HepG2 (cell line): ENCODE results near the gene TCFL5. TPM values are rescaled to one million over a fixed set of nuclear protein-coding genes. Genes with fewer than 3 reads are reported as not detected.

Source experiments
- ATAD3A ChIP-seq: sonication (generic); formaldehyde crosslinking; IDR thresholded peaks from 2 replicates; pipeline ENCODE4 v1.4.0; 2020; ENCODE audit warnings: missing genetic modification reagents
- FOXM1 ChIP-seq: sonication (generic); formaldehyde crosslinking; IDR thresholded peaks from 2 replicates; pipeline ENCODE4 v1.5.0; 2020; ENCODE audit warnings: missing genetic modification reagents
- GMEB1 ChIP-seq: sonication (generic); formaldehyde crosslinking; IDR thresholded peaks from 2 replicates; pipeline ENCODE4 v1.5.1; 2020; ENCODE audit warnings: missing genetic modification reagents, mild to moderate bottlenecking, borderline replicate concordance
- HBP1 ChIP-seq: IDR thresholded peaks from 2 replicates; pipeline ENCODE4 v1.6.1; 2016; ENCODE audit warnings: low read depth, control low read depth
- HMGA1 ChIP-seq: sonication (generic); formaldehyde crosslinking; conservative IDR thresholded peaks from 2 replicates; pipeline ENCODE4 v1.4.0; 2020; ENCODE audit warnings: missing genetic modification reagents
- KLF6 ChIP-seq: IDR thresholded peaks from 2 replicates; pipeline ENCODE4 v1.8.0; 2016; ENCODE audit warnings: missing biosample characterization, missing genetic modification reagents
- MAX ChIP-seq: IDR thresholded peaks from 2 replicates; pipeline ENCODE4 v1.6.1; 2012; ENCODE audit warnings: inconsistent platforms
- MIER3 ChIP-seq: IDR thresholded peaks from 2 replicates; pipeline ENCODE4 v1.6.1; 2016; ENCODE audit warnings: missing compliant biosample characterization, borderline replicate concordance
- PATZ1 ChIP-seq: sonication (generic); formaldehyde crosslinking; IDR thresholded peaks from 2 replicates; pipeline ENCODE4 v1.4.0; 2020; ENCODE audit warnings: missing genetic modification reagents
- RBFOX2 ChIP-seq: fragments of 200-400 bp; formaldehyde crosslinking; IDR thresholded peaks from 2 replicates; pipeline ENCODE4 v1.6.1; 2017; ENCODE audit warnings: low read depth, mild to moderate bottlenecking, low read length
- REXO4 ChIP-seq: sonication (generic); formaldehyde crosslinking; IDR thresholded peaks from 2 replicates; pipeline ENCODE4 v1.8.0; 2022; ENCODE audit warnings: missing genetic modification reagents, mild to moderate bottlenecking, borderline replicate concordance
- ZBTB8A ChIP-seq: sonication (generic); formaldehyde crosslinking; IDR thresholded peaks from 2 replicates; pipeline ENCODE4 v1.4.0; 2020; ENCODE audit warnings: mild to moderate bottlenecking, low read depth, missing genetic modification reagents, borderline replicate concordance
- ZEB1 ChIP-seq: IDR thresholded peaks from 2 replicates; pipeline ENCODE4 v1.6.1; 2012; ENCODE audit warnings: mild to moderate bottlenecking, low read depth, inconsistent platforms; ENCODE audit not compliant: insufficient replicate concordance
- ZFP1 ChIP-seq: IDR thresholded peaks from 2 replicates; pipeline ENCODE4 v1.6.1; 2016
- ZFYVE20 ChIP-seq: sonication (generic); formaldehyde crosslinking; IDR thresholded peaks from 2 replicates; pipeline ENCODE4 v1.8.0; 2023; ENCODE audit warnings: low read depth, mild to moderate bottlenecking, moderate library complexity, missing genetic modification reagents, borderline replicate concordance
- ZKSCAN8 ChIP-seq: IDR thresholded peaks from 2 replicates; pipeline ENCODE4 v1.6.1; 2016; ENCODE audit warnings: borderline replicate concordance, missing genetic modification reagents, missing compliant biosample characterization
- ZNF740 ChIP-seq: sonication (generic); formaldehyde crosslinking; IDR thresholded peaks from 2 replicates; pipeline ENCODE4 v1.4.0; 2020; ENCODE audit warnings: missing genetic modification reagents
- ZNF891 ChIP-seq: sonication (generic); formaldehyde crosslinking; IDR thresholded peaks from 2 replicates; pipeline ENCODE4 v1.5.0; 2020; ENCODE audit warnings: mild to moderate bottlenecking, missing genetic modification reagents
- ZXDC ChIP-seq: sonication (generic); formaldehyde crosslinking; IDR thresholded peaks from 2 replicates; pipeline ENCODE4 v1.5.0; 2020; ENCODE audit warnings: mild to moderate bottlenecking, missing genetic modification reagents
- polyA plus RNA-seq, 8 experiments: library from polyadenylated mRNA; depleted of rRNA in 3 of 8; stranded (reverse) in 7 of 8; unstranded in 1 of 8; fragments of >200 nt; fragmentation: Illumina TruSeq in 4 of 8; extraction: Trizol in 4 of 8; gene quantifications; 2 replicates each; pipeline versions ENCODE4 v1.2.1 to v1.2.3, GENCODE V29; 2011 to 2016; ENCODE audit warnings: low read depth in 4 of 8, missing spikeins in 1 of 8, mixed read lengths in 1 of 8; ENCODE audit not compliant: insufficient read depth in 1 of 8
- total RNA-seq, 5 experiments: library from RNA; depleted of rRNA; stranded (reverse); fragments of >200 nt; fragmentation: Illumina TruSeq; extraction: Trizol; gene quantifications; 2 replicates each; pipeline ENCODE4 v1.2.3, GENCODE V29; 2016; ENCODE audit warnings: low read depth in 1 of 5

Gene TCFL5
- total and polyA plus RNA-seq, 2 of the 13 experiments (the other 11 are each of a cell fraction or from before 2014, with no cell fraction given): 14.8 to 20.0 TPM

- TF ChIP-seq HBP1 (CRISPR knock-in tag): peak; percentile 27; the same call in 1 of the 2 replicates
- peak; percentile 71 for TF ChIP-seq ZXDC (CRISPR knock-in tag)
- no peak for TF ChIP-seq ZBTB8A (CRISPR knock-in tag)
- peak; percentile 86 for TF ChIP-seq PATZ1 (CRISPR knock-in tag)
- TF ChIP-seq MAX: peak; percentile 87
- 0 out of 2 replicates have a peak, but pooled peaks have one; percentile 18 for TF ChIP-seq KLF6 (CRISPR knock-in tag)
- peak; percentile 72 for TF ChIP-seq RBFOX2
- no peak for TF ChIP-seq HMGA1 (CRISPR knock-in tag)
- peak; percentile 43; the same call in 1 of the 2 replicates for TF ChIP-seq ZFP1 (CRISPR knock-in tag)
- peak; percentile 64 for TF ChIP-seq ZEB1
- TF ChIP-seq FOXM1 (CRISPR knock-in tag): 0 out of 2 replicates have a peak, but pooled peaks have one; percentile 35
- TF ChIP-seq ZNF740 (CRISPR knock-in tag): 0 out of 2 replicates have a peak, but pooled peaks have one; percentile 49
- peak; percentile 65; the same call in 1 of the 2 replicates for TF ChIP-seq REXO4 (CRISPR knock-in tag)
- TF ChIP-seq ZNF891: peak; percentile 79
- peak; percentile 25; the same call in 1 of the 2 replicates for TF ChIP-seq MIER3 (CRISPR knock-in tag)
- TF ChIP-seq ZFYVE20 (CRISPR knock-in tag): 0 out of 2 replicates have a peak, but pooled peaks have one; percentile 38
- TF ChIP-seq ATAD3A (CRISPR knock-in tag): peak; percentile 21; the same call in 1 of the 2 replicates
- TF ChIP-seq ZKSCAN8 (CRISPR knock-in tag): peak; percentile 82; the same call in 1 of the 2 replicates
- peak; percentile 46; the same call in 1 of the 2 replicates for TF ChIP-seq GMEB1 (CRISPR knock-in tag)
These were observed 42.8 kb downstream of the TCFL5 start (continued) for GRCh38 chr20:62818592-62819493.
